Large intestine (tissue), 3 donors: Measurements from ENCODE around the gene PRTFDC1. TPM values are rescaled to one million over a fixed set of nuclear protein-coding genes. Genes with fewer than 3 reads are reported as not detected.
"Not testable (repeated sequence)": the region's sequence is repeated elsewhere in the genome, so short reads cannot be mapped to it uniquely, and the experiment has no call there.

Source experiments
- DNase-seq, 2 donors: peaks; one replicate each; pipeline versions ENCODE4 v3.0.0 to v3.0.0-alpha.2; 2013
- H3K27ac ChIP-seq: one replicate; pipeline ENCODE4 v1.5.1; 2013; ENCODE audit warnings: low read length
- H3K27me3 ChIP-seq: 2 replicates; pipeline ENCODE4 v1.6.1; 2013; ENCODE audit warnings: low read length; ENCODE audit not compliant: control insufficient read depth, insufficient read depth
- H3K36me3 ChIP-seq: 2 replicates; pipeline ENCODE4 v1.6.1; 2013; ENCODE audit warnings: low read length; ENCODE audit not compliant: control insufficient read depth, insufficient read depth
- H3K4me1 ChIP-seq: one replicate; pipeline ENCODE4 v1.6.1; 2013; ENCODE audit warnings: low read length; ENCODE audit not compliant: control insufficient read depth, insufficient read depth
- H3K4me3 ChIP-seq: one replicate; pipeline ENCODE4 v1.5.1; 2013; ENCODE audit warnings: low read length
- H3K9me3 ChIP-seq: one replicate; pipeline ENCODE4 v1.6.1; 2013; ENCODE audit warnings: mild to moderate bottlenecking, low read depth, low read length, moderate library complexity; ENCODE audit not compliant: control insufficient read depth
- WGBS: methylation state at CpG from one replicate; pipeline ENCODE4 v1.1.5; 2013; ENCODE audit warnings: low lambda C conversion rate; ENCODE audit not compliant: insufficient coverage; 5-methylcytosine and 5-hydroxymethylcytosine counted together
- polyA plus RNA-seq: library from polyadenylated mRNA; unstranded; fragments of 120-200 nt; gene quantifications from one replicate; pipeline ENCODE4 v1.2.1, GENCODE V29; 2013

PRTFDC1 gene
- polyA plus RNA-seq, 1 donor = 34.3 TPM

- DNase-seq = no peak
- no peaks in the 10 kb centered on the region for H3K9me3 ChIP-seq
- 100% methylated on average over 1 of the region's 3 CpGs for WGBS
- H3K27me3 ChIP-seq = no peaks in the 10 kb centered on the region
- H3K4me1 ChIP-seq = no peaks in the 10 kb centered on the region
- H3K36me3 ChIP-seq = no peaks in the 10 kb centered on the region
- H3K4me3 ChIP-seq = no peak overlapping the region
- H3K27ac ChIP-seq = no peak overlapping the region
Observed at GRCh38 chr10:24983946-24984345, 31.5 kb upstream of the PRTFDC1 start.

DNA sequence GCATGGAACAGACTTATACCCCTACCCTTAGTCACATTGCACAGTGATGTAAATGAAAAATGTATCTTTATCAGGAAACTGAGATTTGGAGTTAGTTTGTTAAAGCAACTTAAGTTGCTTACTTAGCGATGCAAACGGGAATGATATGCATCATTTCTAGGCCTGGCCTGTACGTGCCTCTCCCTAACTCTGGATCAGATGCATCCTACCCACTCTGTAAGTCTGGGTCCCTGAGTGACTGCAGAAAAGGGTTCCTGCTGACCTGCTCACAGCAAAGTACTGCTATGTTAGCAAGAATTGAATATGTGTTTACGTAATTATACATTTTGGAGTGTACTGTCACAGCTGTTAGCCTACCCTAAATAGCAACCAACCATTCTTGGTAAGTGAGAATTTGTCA lies 30.7 kb upstream of the PRTFDC1 start:
- WGBS = no CpG with 5 or more reads among the region's 4 CpGs
- no peaks in the 10 kb centered on the region for H3K27me3 ChIP-seq
- DNase-seq = no peak

GRCh38 chr10:24982319-24983112 lies 30.1 kb upstream of the PRTFDC1 start:
- WGBS = no CpG with 5 or more reads among the region's 1 CpG
- no peaks in the 10 kb centered on the region for H3K9me3 ChIP-seq
- H3K4me1 ChIP-seq = no peaks in the 10 kb centered on the region
- no peaks in the 10 kb centered on the region for H3K27me3 ChIP-seq
- H3K36me3 ChIP-seq = no peaks in the 10 kb centered on the region
- no peak for DNase-seq
- no peak overlapping the region for H3K27ac ChIP-seq
- no peak overlapping the region for H3K4me3 ChIP-seq

More for the DNA sequence above, 30.7 kb upstream of the PRTFDC1 start:
- no peaks in the 10 kb centered on the region for H3K4me1 ChIP-seq
- H3K36me3 ChIP-seq = no peaks in the 10 kb centered on the region
- no peaks in the 10 kb centered on the region for H3K9me3 ChIP-seq
- H3K4me3 ChIP-seq = no peak overlapping the region
- H3K27ac ChIP-seq = no peak overlapping the region

DNA sequence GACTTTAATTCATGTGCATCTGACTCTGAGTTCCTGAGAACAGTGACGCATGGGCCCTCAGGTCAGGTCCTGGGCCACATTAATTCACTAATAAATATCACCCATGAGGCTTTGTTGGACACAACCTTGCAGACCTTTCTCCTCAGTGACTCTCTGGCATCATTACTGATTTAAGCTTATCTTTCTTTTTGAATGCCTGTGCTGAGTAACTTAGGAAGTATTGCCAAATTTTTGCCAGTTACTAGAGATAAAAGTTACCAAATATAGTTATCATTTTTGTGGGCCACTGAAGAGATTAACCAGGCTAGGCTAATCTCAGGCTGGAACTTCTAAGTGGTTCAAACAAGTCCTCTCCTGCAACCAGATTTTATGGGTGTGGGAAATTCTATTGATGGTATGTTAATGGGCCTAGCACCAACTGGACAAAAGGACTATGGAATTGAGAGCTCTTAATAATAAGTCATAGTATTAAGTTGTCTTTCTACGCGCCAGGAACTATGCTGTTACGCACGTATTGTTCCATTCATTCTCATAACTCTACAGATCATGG lies 28.8 kb upstream of the PRTFDC1 start:
- H3K4me1 ChIP-seq = no peaks in the 10 kb centered on the region
- no peak overlapping the region for H3K27ac ChIP-seq
- WGBS = 100% methylated on average over 4 of the region's 5 CpGs
- no peaks in the 10 kb centered on the region for H3K9me3 ChIP-seq
- no peak overlapping the region for H3K4me3 ChIP-seq
- no peaks in the 10 kb centered on the region for H3K27me3 ChIP-seq
- DNase-seq = no peak
- no peaks in the 10 kb centered on the region for H3K36me3 ChIP-seq

- DNase-seq = no peak
- H3K36me3 ChIP-seq = no peaks in the 10 kb centered on the region
- H3K4me3 ChIP-seq = no peak overlapping the region
- H3K27me3 ChIP-seq = no peaks in the 10 kb centered on the region
- H3K9me3 ChIP-seq = no peaks in the 10 kb centered on the region
- no CpG with 5 or more reads among the region's 4 CpGs for WGBS
- no peak overlapping the region for H3K27ac ChIP-seq
- peaks cover 2% of the 10 kb centered on the region for H3K4me1 ChIP-seq
Observed at GRCh38 chr10:24979685-24980084, 27.3 kb upstream of the PRTFDC1 start.

- DNase-seq = peak; percentile 62 to 80
- H3K27ac ChIP-seq = peak overlapping the region; percentile 59
- 50% methylated on average over 2 of the region's 2 CpGs for WGBS
- H3K9me3 ChIP-seq = no peaks in the 10 kb centered on the region
- H3K4me1 ChIP-seq = peaks cover 3% of the 10 kb centered on the region
- no peaks in the 10 kb centered on the region for H3K36me3 ChIP-seq
- no peak overlapping the region for H3K4me3 ChIP-seq
- H3K27me3 ChIP-seq = no peaks in the 10 kb centered on the region
Observed at GRCh38 chr10:24974976-24975375, 22.6 kb upstream of the PRTFDC1 start.

- Histone ChIP-seq H3K4me3 (no peak overlapping the region), H3K27ac (no peak overlapping the region), H3K9me3 (no peaks in the 10 kb centered on the region), H3K4me1 (peaks cover 3% of the 10 kb centered on the region), H3K36me3 (no peaks in the 10 kb centered on the region), H3K27me3 (no peaks in the 10 kb centered on the region)
- no peak for DNase-seq
- no CpG with 5 or more reads among the region's 5 CpGs for WGBS
Observed at GRCh38 chr10:24973163-24973562, 20.8 kb upstream of the PRTFDC1 start.

DNA sequence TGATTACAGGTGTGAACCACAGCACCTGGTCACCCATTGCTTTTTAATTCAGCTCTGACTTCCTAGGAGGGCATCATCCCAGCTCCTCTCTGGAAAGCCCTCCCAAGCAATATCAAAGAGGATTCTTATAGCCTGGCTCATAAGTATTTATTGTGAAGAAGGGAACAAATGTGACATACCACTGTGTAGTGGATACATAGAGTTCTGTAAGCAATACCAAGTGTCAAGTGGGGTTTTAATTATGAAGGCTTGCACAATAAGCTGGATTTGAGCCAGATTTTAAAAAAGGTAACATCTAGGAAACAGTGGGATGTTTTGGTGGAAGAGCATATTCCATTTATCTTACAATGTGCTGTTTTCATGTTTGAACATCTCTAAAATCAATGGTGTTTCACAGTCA lies 19.0 kb upstream of the PRTFDC1 start:
- H3K4me3 ChIP-seq = no peak overlapping the region
- no peaks in the 10 kb centered on the region for H3K9me3 ChIP-seq

DNA sequence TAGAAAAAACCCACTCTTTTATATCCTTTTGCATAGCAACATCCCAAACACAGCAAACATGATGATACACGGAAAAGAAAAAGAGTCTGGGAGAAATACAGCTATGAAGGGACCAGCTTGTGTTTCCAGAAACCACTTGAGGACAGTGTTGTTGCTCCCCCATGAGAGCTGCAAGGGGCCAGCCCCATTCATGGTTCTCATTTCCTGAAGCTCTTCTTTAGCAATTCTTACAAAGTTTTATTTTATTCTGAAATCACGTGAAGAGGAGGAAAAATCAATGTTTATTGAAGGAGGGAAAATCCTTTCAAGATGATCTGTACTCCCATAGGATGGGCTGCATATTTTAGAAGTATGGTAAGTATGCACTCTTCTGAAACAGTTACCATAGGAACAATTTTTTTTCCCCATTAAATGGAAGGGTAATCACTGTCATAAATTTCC lies 17.5 kb upstream of the PRTFDC1 start:
- Histone ChIP-seq H3K9me3 (no peaks in the 10 kb centered on the region), H3K4me3 (no peak overlapping the region), H3K27me3 (no peaks in the 10 kb centered on the region), H3K36me3 (no peaks in the 10 kb centered on the region), H3K27ac (no peak overlapping the region), H3K4me1 (peaks cover 2% of the 10 kb centered on the region)
- no peak for DNase-seq
- WGBS = 100% methylated on average over 1 of the region's 2 CpGs

More for the DNA sequence above, 19.0 kb upstream of the PRTFDC1 start:
- no peaks in the 10 kb centered on the region for H3K27me3 ChIP-seq
- H3K36me3 ChIP-seq = no peaks in the 10 kb centered on the region
- DNase-seq = no peak
- no peak overlapping the region for H3K27ac ChIP-seq
- H3K4me1 ChIP-seq = peaks cover 3% of the 10 kb centered on the region

DNA sequence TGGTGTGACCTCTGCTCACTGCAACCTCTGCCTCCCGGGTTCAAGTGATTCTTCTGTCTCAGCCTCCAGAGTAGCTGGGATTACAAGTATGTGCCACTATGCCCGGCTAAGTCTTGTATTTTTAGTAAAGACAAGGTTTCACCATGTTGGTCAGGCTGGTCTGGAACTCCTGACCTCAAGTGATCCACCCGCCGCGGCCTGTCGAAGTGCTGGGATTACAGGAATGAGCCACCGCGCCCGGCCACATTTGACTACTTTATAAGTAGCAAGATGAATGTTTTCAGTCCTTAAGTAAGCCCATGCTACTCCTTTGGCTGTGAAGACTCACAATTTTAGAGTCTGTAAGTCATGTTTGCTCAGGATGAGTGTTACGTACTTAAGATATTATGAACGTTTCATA lies 16.5 kb upstream of the PRTFDC1 start:
- not testable (repeated sequence) for H3K36me3 ChIP-seq, H3K27me3 ChIP-seq, H3K27ac ChIP-seq, H3K9me3 ChIP-seq, H3K4me1 ChIP-seq, H3K4me3 ChIP-seq, DNase-seq
- WGBS = 92% methylated on average over 5 of the region's 11 CpGs

DNA sequence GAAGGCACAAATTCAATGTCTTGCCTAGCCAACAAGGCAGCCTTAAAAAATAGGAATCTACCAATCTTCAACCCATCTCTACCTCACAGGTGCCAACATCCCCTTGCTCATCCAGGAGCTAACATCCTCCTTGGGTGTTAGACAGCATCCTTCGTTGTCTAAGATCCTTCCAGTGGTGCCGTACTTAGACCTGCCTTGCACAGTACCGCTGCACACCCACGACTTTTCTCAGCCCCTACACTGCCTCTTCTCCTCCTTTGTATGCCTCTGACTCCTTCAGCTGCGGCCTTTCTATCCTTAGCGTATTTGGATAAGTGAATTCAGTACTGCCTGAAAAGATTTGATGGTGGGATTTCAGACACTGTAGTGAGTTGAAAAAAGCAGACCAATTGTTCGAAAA lies 15.9 kb upstream of the PRTFDC1 start:
- no peak overlapping the region for H3K27ac ChIP-seq
- peaks cover 4% of the 10 kb centered on the region for H3K4me1 ChIP-seq
- no peaks in the 10 kb centered on the region for H3K27me3 ChIP-seq
- no peak overlapping the region for H3K4me3 ChIP-seq
- H3K36me3 ChIP-seq = no peaks in the 10 kb centered on the region
- H3K9me3 ChIP-seq = no peaks in the 10 kb centered on the region
- no peak for DNase-seq
- WGBS = 93% methylated on average over 3 of the region's 7 CpGs
